ENCODE measurements around the gene RSPO1.
A peak's percentile ranks its signal among the peaks of the same experiment; 100 is the strongest.
"Not testable (repeated sequence)": the region's sequence is repeated elsewhere in the genome, so short reads cannot be mapped to it uniquely, and the experiment has no call there.

The RSPO1 gene

GRCh38 chr1:37593726-37594125 is 41.0 kb downstream of the RSPO1 start:
- peaks cover 10% of the 10 kb centered on the region for H3K4me1 ChIP-seq (ENCODE audit: low read length)
- H3K9me3 ChIP-seq (replicated peaks; ENCODE audit: insufficient read depth, low read length): no peaks in the 10 kb centered on the region
- H2AFZ ChIP-seq (ENCODE audit: low read length): no peak overlapping the region
- no peaks in the 10 kb centered on the region for H3F3A ChIP-seq (ENCODE audit: insufficient read depth, low read length)
- no peak for TF ChIP-seq EZH2 (optimal IDR thresholded peaks at IDR 0.05; ENCODE audit: low read depth, low read length)
- no peak for TF ChIP-seq EZH2phosphoT487 (IDR thresholded peaks at IDR 0.05; ENCODE audit: low read length)
- TF ChIP-seq CTCF (IDR thresholded peaks at IDR 0.05; ENCODE audit: low read length): no peak
- H3K27ac ChIP-seq (ENCODE audit: low read length): no peak overlapping the region
- H3K9ac ChIP-seq (ENCODE audit: low read length): no peak overlapping the region
- no peak for DNase-seq
- H3K36me3 ChIP-seq (replicated peaks; ENCODE audit: insufficient read depth, low read length): peaks cover 10% of the 10 kb centered on the region
- no peak overlapping the region for H3K4me3 ChIP-seq (ENCODE audit: low read length)
- no peaks in the 10 kb centered on the region for H4K20me1 ChIP-seq (ENCODE audit: insufficient read depth, low read length)
- H3K79me2 ChIP-seq (ENCODE audit: low read length): peaks cover 62% of the 10 kb centered on the region
- peak overlapping the region; percentile 79; the same call in 1 of the 2 replicates for H3K4me2 ChIP-seq (ENCODE audit: low read depth, low read length)
- H3K27me3 ChIP-seq (replicated peaks; ENCODE audit: insufficient read depth, low read length): no peaks in the 10 kb centered on the region
- H3K9me2 ChIP-seq (replicated peaks; ENCODE audit: insufficient read depth, low read length): no peaks in the 10 kb centered on the region

GRCh38 chr1:37588939-37589338 is 45.8 kb downstream of the RSPO1 start:
- Histone ChIP-seq H3K4me1 (ENCODE audit: low read length) (peaks cover 2% of the 10 kb centered on the region), H4K20me1 (ENCODE audit: insufficient read depth, low read length) (no peaks in the 10 kb centered on the region), H3K4me3 (ENCODE audit: low read length) (no peak overlapping the region), H3K4me2 (ENCODE audit: low read depth, low read length) (no peak overlapping the region), H3K9me3 (replicated peaks; ENCODE audit: insufficient read depth, low read length) (no peaks in the 10 kb centered on the region), H2AFZ (ENCODE audit: low read length) (no peak overlapping the region), H3K36me3 (replicated peaks; ENCODE audit: insufficient read depth, low read length) (peaks cover 28% of the 10 kb centered on the region), H3K27me3 (replicated peaks; ENCODE audit: insufficient read depth, low read length) (no peaks in the 10 kb centered on the region), H3K27ac (ENCODE audit: low read length) (no peak overlapping the region), H3K9ac (ENCODE audit: low read length) (no peak overlapping the region), H3K79me2 (ENCODE audit: low read length) (peaks cover 66% of the 10 kb centered on the region), H3K9me2 (replicated peaks; ENCODE audit: insufficient read depth, low read length) (no peaks in the 10 kb centered on the region), H3F3A (ENCODE audit: insufficient read depth, low read length) (no peaks in the 10 kb centered on the region)
- TF ChIP-seq CTCF (IDR thresholded peaks at IDR 0.05; ENCODE audit: low read length): no peak
- TF ChIP-seq EZH2phosphoT487 (IDR thresholded peaks at IDR 0.05; ENCODE audit: low read length): no peak
- TF ChIP-seq EZH2 (optimal IDR thresholded peaks at IDR 0.05; ENCODE audit: low read depth, low read length): no peak
- DNase-seq: no peak

DNA sequence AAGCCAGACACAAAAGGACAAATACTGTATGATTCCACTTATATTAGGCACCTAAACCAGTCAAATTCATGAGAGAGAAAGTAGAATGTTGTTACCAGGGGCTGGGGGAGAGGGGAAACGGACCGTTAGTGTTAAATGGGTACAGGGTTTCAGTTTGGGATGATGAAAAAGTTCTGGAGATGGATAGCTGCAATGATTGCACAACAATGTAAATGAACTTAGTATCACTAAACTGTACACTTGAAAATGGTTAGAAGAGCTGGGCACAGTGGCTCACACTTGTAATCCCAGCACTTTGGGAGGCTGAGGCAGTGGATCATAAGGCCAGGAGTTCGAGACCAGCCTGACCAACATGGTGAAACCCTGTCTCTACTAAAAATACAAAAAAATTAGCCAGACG is 50.1 kb downstream of the RSPO1 start:
- H3K9me2 ChIP-seq (replicated peaks; ENCODE audit: insufficient read depth, low read length); H3K9ac ChIP-seq (ENCODE audit: low read length); H3F3A ChIP-seq (ENCODE audit: insufficient read depth, low read length); H3K4me1 ChIP-seq (ENCODE audit: low read length); H3K27me3 ChIP-seq (replicated peaks; ENCODE audit: insufficient read depth, low read length); H3K4me3 ChIP-seq (ENCODE audit: low read length); H4K20me1 ChIP-seq (ENCODE audit: insufficient read depth, low read length); DNase-seq; H3K27ac ChIP-seq (ENCODE audit: low read length); H3K4me2 ChIP-seq (ENCODE audit: low read depth, low read length); H2AFZ ChIP-seq (ENCODE audit: low read length); H3K9me3 ChIP-seq (replicated peaks; ENCODE audit: insufficient read depth, low read length): not testable (repeated sequence)
- Histone ChIP-seq H3K79me2 (ENCODE audit: low read length) (peaks cover 47% of the 10 kb centered on the region), H3K36me3 (replicated peaks; ENCODE audit: insufficient read depth, low read length) (peaks cover 28% of the 10 kb centered on the region)

DNA sequence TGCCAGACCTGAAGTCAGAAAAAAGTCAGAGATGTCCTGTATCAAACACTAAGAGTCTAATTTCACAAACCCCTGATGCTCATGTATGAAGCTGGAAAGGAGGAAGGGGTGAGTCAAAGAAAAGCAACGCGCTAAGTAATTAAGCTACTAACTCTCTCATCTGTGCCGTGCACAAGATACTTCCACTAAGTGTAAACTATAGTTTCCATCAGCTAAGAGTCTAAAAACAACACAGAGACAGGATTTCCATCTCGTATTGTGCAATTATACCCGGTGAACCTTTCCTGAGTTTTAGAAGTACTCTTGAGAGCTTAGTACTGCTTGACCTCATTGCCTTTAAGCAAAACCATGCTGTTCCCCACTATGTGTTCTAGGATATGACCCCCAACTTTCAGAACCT is 59.0 kb downstream of the RSPO1 start:
- DNase-seq: no peak
- no peaks in the 10 kb centered on the region for H3K9me3 ChIP-seq (replicated peaks; ENCODE audit: insufficient read depth, low read length)
- no peak overlapping the region for H3K27ac ChIP-seq (ENCODE audit: low read length)
- no peak overlapping the region for H3K4me2 ChIP-seq (ENCODE audit: low read depth, low read length)
- peaks cover 13% of the 10 kb centered on the region for H3K36me3 ChIP-seq (replicated peaks; ENCODE audit: insufficient read depth, low read length)
- H3K27me3 ChIP-seq (replicated peaks; ENCODE audit: insufficient read depth, low read length): no peaks in the 10 kb centered on the region
- peaks cover 28% of the 10 kb centered on the region for H3K4me1 ChIP-seq (ENCODE audit: low read length)
- no peaks in the 10 kb centered on the region for H4K20me1 ChIP-seq (ENCODE audit: insufficient read depth, low read length)
- no peak overlapping the region for H3K9ac ChIP-seq (ENCODE audit: low read length)
- H2AFZ ChIP-seq (ENCODE audit: low read length): no peak overlapping the region
- no peak for TF ChIP-seq EZH2 (optimal IDR thresholded peaks at IDR 0.05; ENCODE audit: low read depth, low read length)
- no peak for TF ChIP-seq EZH2phosphoT487 (IDR thresholded peaks at IDR 0.05; ENCODE audit: low read length)
- no peak for TF ChIP-seq CTCF (IDR thresholded peaks at IDR 0.05; ENCODE audit: low read length)
- peaks cover 14% of the 10 kb centered on the region for H3K79me2 ChIP-seq (ENCODE audit: low read length)
- no peak overlapping the region for H3K4me3 ChIP-seq (ENCODE audit: low read length)
- no peaks in the 10 kb centered on the region for H3K9me2 ChIP-seq (replicated peaks; ENCODE audit: insufficient read depth, low read length)
- H3F3A ChIP-seq (ENCODE audit: insufficient read depth, low read length): peaks cover 26% of the 10 kb centered on the region

All from MM.1S (cell line).